Activated CD8-positive, alpha-beta T cell treated with anti-CD3 and anti-CD28 coated beads for 36 hours (primary cell): ENCODE measurements around the gene CFAP54. TPM values are rescaled to one million over a fixed set of nuclear protein-coding genes. Genes with fewer than 3 reads are reported as not detected.
A peak's percentile ranks its signal among the peaks of the same experiment; 100 is the strongest.

Source experiments
- ATAC-seq: fragments of 200-7000 bp; cut with Tn5 transposase; one replicate; pipeline ENCODE4 v1.10.0; 2021; ENCODE audit warnings: mild to moderate bottlenecking, moderate library complexity
- CTCF ChIA-PET: fragments of 350-600 bp; sonication (Branson Sonifier 250); formaldehyde crosslinking; loops from one replicate; lab custom pipeline; 2021; ENCODE audit warnings: antibody characterized with exemption; lab: Charles Lee
- POLR2A ChIA-PET: fragments of 350-600 bp; sonication (Branson Sonifier 250); formaldehyde crosslinking; loops from one replicate; lab custom pipeline; 2021; ENCODE audit warnings: antibody characterized with exemption; lab: Charles Lee
- DNase-seq: peaks from one replicate; pipeline ENCODE4 v3.0.0-alpha.2; 2020
- H3K27ac Mint-ChIP-seq: one replicate; pipeline ENCODE4 v1.8.0; 2021; ENCODE audit warnings: mild to moderate bottlenecking, mixed read lengths
- H3K27me3 Mint-ChIP-seq: one replicate; pipeline ENCODE4 v1.8.0; 2021; ENCODE audit warnings: mixed read lengths
- H3K36me3 Mint-ChIP-seq: one replicate; pipeline ENCODE4 v1.8.0; 2021; ENCODE audit warnings: low read depth, mixed read lengths
- H3K4me1 Mint-ChIP-seq: one replicate; pipeline ENCODE4 v1.8.0; 2021; ENCODE audit warnings: low read depth, mixed read lengths
- H3K4me3 Mint-ChIP-seq: one replicate; pipeline ENCODE4 v1.8.0; 2021; ENCODE audit warnings: mild to moderate bottlenecking, moderate library complexity, mixed read lengths
- H3K9me3 Mint-ChIP-seq: one replicate; pipeline ENCODE4 v1.8.0; 2021; ENCODE audit warnings: mixed read lengths
- CTCF ChIP-seq: fragments of 200-600 bp; IDR thresholded peaks from one replicate; pipeline ENCODE4 v1.8.0; 2022; ENCODE audit warnings: antibody characterized with exemption, mild to moderate bottlenecking
- intact Hi-C: fragments of 100-400 bp; cut with micrococcal nuclease; formaldehyde crosslinking; loops from one replicate; pipeline ENCODE4 v1.10.0; 2022
- total RNA-seq, 2 experiments: library from RNA; stranded (reverse); gene quantifications; one replicate each; pipeline ENCODE4 v1.2.3, GENCODE V29; 2021

CFAP54 gene
- total RNA-seq, 2 experiments from 2014 or later = 0.38 to 0.45 TPM

DNA sequence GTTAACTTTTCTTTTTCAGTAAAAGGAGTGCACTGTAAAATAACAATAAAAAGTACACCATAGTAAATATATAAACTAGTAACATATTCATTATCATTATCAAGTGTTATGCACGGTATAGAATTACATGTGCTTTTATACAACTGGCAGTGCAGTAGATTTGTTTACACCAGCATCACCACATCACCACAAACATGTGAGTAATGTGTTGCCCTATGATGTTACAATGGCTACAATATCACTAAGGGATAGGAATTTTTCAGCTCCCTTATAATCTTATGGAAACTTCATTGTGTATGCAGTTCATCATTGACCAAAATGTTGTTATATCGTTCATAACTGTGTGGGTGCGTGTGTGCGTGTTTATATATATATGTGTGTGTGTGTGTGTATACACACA, 394.2 kb downstream of the CFAP54 start:
- DNase-seq = no peak
- Mint-ChIP-seq H3K27ac (no peak overlapping the region), H3K36me3 (no peaks in the 10 kb centered on the region), H3K4me1 (no peaks in the 10 kb centered on the region), H3K4me3 (no peak overlapping the region), H3K9me3 (no peaks in the 10 kb centered on the region), H3K27me3 (peaks cover 3% of the 10 kb centered on the region)
- ATAC-seq = no peak
- ChIA-PET CTCF (no interaction called here), POLR2A (no interaction called here)
- TF ChIP-seq CTCF = no peak
- intact Hi-C loops = no loop called here

GRCh38 chr12:96886998-96887677, 397.8 kb downstream of the CFAP54 start:
- ChIA-PET POLR2A (no interaction called here), CTCF (no interaction called here)
- Mint-ChIP-seq H3K27me3 (peaks cover 7% of the 10 kb centered on the region), H3K36me3 (no peaks in the 10 kb centered on the region), H3K27ac (no peak overlapping the region), H3K9me3 (no peaks in the 10 kb centered on the region), H3K4me1 (peaks cover 4% of the 10 kb centered on the region), H3K4me3 (no peak overlapping the region)
- ATAC-seq (no peak), DNase-seq (no peak)
- intact Hi-C loops = no loop called here
- no peak for TF ChIP-seq CTCF

- ATAC-seq (peak; percentile 71), DNase-seq (no peak)
- TF ChIP-seq CTCF = no peak
- ChIA-PET POLR2A (no interaction called here), CTCF (no interaction called here)
- H3K9me3 Mint-ChIP-seq = no peaks in the 10 kb centered on the region
- no peak overlapping the region for H3K4me3 Mint-ChIP-seq
- no peak overlapping the region for H3K27ac Mint-ChIP-seq
- intact Hi-C loops = no loop called here
- H3K27me3 Mint-ChIP-seq = peaks cover 9% of the 10 kb centered on the region
- H3K36me3 Mint-ChIP-seq = no peaks in the 10 kb centered on the region
- peaks cover 4% of the 10 kb centered on the region for H3K4me1 Mint-ChIP-seq
Measured at GRCh38 chr12:96889273-96889933, 400.0 kb downstream of the CFAP54 start.

- H3K4me3 Mint-ChIP-seq = no peak overlapping the region
Measured at GRCh38 chr12:96890331-96890730, 401.0 kb downstream of the CFAP54 start.

More at GRCh38 chr12:96890331-96890730, 401.0 kb downstream of the CFAP54 start:
- CTCF ChIA-PET = no interaction called here
- no peaks in the 10 kb centered on the region for H3K9me3 Mint-ChIP-seq
- peaks cover 9% of the 10 kb centered on the region for H3K27me3 Mint-ChIP-seq
- no peak overlapping the region for H3K27ac Mint-ChIP-seq
- no peaks in the 10 kb centered on the region for H3K36me3 Mint-ChIP-seq
- intact Hi-C loops = no loop called here
- POLR2A ChIA-PET = interaction anchor here (0.7 kb wide), 1 partner anchor 22 kb away, joined by 3 read pairs; no protein-coding TSS in a partner anchor
- no peak for ATAC-seq
- no peak for TF ChIP-seq CTCF
- peaks cover 4% of the 10 kb centered on the region for H3K4me1 Mint-ChIP-seq
- DNase-seq = no peak
